Upper lobe of left lung (tissue), 6 donors: ENCODE data around the gene LSM11. TPM values are rescaled to one million over a fixed set of nuclear protein-coding genes. Genes with fewer than 3 reads are reported as not detected.

ENCODE experiments used
- ATAC-seq, 2 donors: fragments of 200-7000 bp; cut with Tn5 transposase; one replicate each; pipeline ENCODE4 v1.9.1; 2022; ENCODE audit warnings: mild to moderate bottlenecking in 2 of 2, moderate library complexity in 2 of 2; ENCODE audit not compliant: low FRiP score in 2 of 2
- DNase-seq, 2 donors: peaks; one replicate each; pipeline ENCODE4 v3.0.0-alpha.2; 2019 to 2020
- H3K27ac ChIP-seq, 4 donors: fragments of 200-600 bp; sonication (generic); one replicate each; pipeline ENCODE4 v1.5.1; 2016 to 2019
- H3K27me3 ChIP-seq, 4 donors: fragments of 200-600 bp; sonication (generic); one replicate each; pipeline ENCODE4 v1.5.1; 2017 to 2019
- H3K36me3 ChIP-seq, 4 donors: fragments of 200-600 bp; sonication (generic); one replicate each; pipeline ENCODE4 v1.5.1; 2016 to 2019
- H3K4me1 ChIP-seq, 4 donors: fragments of 200-600 bp; sonication (generic); one replicate each; pipeline ENCODE4 v1.5.1; 2018 to 2019
- H3K4me3 ChIP-seq, 4 donors: fragments of 200-600 bp; sonication (generic); one replicate each; pipeline ENCODE4 v1.5.1; 2017 to 2019; ENCODE audit warnings: mild to moderate bottlenecking in 2 of 4, moderate library complexity in 1 of 4
- H3K9me3 ChIP-seq, 4 donors: fragments of 200-600 bp; sonication (generic); one replicate each; pipeline ENCODE4 v1.5.1; 2018 to 2019
- EP300 ChIP-seq, 4 donors: sonication (generic); formaldehyde crosslinking; IDR thresholded peaks; one replicate each; pipeline ENCODE4 v1.5.1; 2017; ENCODE audit warnings: antibody characterized with exemption in 4 of 4, control low read depth in 2 of 4
- POLR2A ChIP-seq, 4 donors: fragments of 450-650 bp; IDR thresholded peaks; one replicate each; pipeline ENCODE4 v1.5.1; 2016 to 2017; ENCODE audit warnings: antibody characterized with exemption in 4 of 4, mild to moderate bottlenecking in 2 of 4
- POLR2AphosphoS5 ChIP-seq, 2 donors: sonication (generic); formaldehyde crosslinking; IDR thresholded peaks; one replicate each; pipeline ENCODE4 v1.5.1; 2017; ENCODE audit warnings: antibody characterized with exemption in 2 of 2
- WGBS, 2 donors: methylation state at CpG; one replicate each; pipeline ENCODE4 v1.1.5; 2017 to 2018; 5-methylcytosine and 5-hydroxymethylcytosine counted together
- total RNA-seq, 6 donors: library from RNA; depleted of rRNA in 4 of 6; stranded (reverse); fragments of >200 nt in 4 of 6; gene quantifications; one replicate each; pipeline versions ENCODE4 v1.1.0 to v1.2.1, GENCODE V29; 2016 to 2021
- TF ChIP-seq, protein P1 (sequence below), 6 experiments: fragments of 450-650 bp in 4 of 6; fragments of 200-600 bp in 2 of 6; sonication (generic) in 2 of 6; IDR thresholded peaks; one replicate each; pipeline ENCODE4 v1.5.1; 2016 to 2019; ENCODE audit warnings: antibody characterized with exemption in 6 of 6
- donor health status: DM: no; HTN: no; CAD: no; lungs with moderate emphysema.
- donor health status: DM: no; HTN: yes; CAD: no; lungs with severe emphysema.

LSM11 gene
- total RNA-seq, 6 donors from 2014 or later, result 0.78 to 4.1 (median 2.0) TPM

- TF ChIP-seq POLR2A (IDR thresholded peaks at IDR 0.05) (no peak), POLR2AphosphoS5 (IDR thresholded peaks at IDR 0.05) (no peak)
- TF ChIP-seq, protein P1, sequence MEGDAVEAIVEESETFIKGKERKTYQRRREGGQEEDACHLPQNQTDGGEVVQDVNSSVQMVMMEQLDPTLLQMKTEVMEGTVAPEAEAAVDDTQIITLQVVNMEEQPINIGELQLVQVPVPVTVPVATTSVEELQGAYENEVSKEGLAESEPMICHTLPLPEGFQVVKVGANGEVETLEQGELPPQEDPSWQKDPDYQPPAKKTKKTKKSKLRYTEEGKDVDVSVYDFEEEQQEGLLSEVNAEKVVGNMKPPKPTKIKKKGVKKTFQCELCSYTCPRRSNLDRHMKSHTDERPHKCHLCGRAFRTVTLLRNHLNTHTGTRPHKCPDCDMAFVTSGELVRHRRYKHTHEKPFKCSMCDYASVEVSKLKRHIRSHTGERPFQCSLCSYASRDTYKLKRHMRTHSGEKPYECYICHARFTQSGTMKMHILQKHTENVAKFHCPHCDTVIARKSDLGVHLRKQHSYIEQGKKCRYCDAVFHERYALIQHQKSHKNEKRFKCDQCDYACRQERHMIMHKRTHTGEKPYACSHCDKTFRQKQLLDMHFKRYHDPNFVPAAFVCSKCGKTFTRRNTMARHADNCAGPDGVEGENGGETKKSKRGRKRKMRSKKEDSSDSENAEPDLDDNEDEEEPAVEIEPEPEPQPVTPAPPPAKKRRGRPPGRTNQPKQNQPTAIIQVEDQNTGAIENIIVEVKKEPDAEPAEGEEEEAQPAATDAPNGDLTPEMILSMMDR (IDR thresholded peaks at IDR 0.05), result peak; percentile 52 to 74 (median 71)
- Histone ChIP-seq H3K4me1 (no peaks in the 10 kb centered on the region), H3K4me3 (no peak overlapping the region), H3K9me3 (no peaks in the 10 kb centered on the region), H3K36me3 (peaks cover 0 to 5% (median 2%) of the 10 kb centered on the region in 4 donors), H3K27me3 (no peaks in the 10 kb centered on the region), H3K27ac (no peak overlapping the region)
- peak in 1 of 2 donors; percentile 23 for DNase-seq
- peak in 1 of 2 donors; percentile 88 for ATAC-seq
- WGBS, 2 donors, result 33 to 34% methylated on average over 10 of the region's 10 CpGs
Observed at GRCh38 chr5:157761690-157762621, 18.4 kb downstream of the LSM11 start.

- Histone ChIP-seq H3K4me1 (no peaks in the 10 kb centered on the region), H3K27ac (no peak overlapping the region), H3K36me3 (peaks cover 0 to 4% (median under 1%) of the 10 kb centered on the region in 4 donors), H3K27me3 (no peaks in the 10 kb centered on the region), H3K9me3 (no peaks in the 10 kb centered on the region), H3K4me3 (no peak overlapping the region)
- no peak for TF ChIP-seq POLR2A (IDR thresholded peaks at IDR 0.05)
- no peak for TF ChIP-seq EP300 (IDR thresholded peaks at IDR 0.05)
- no peak for TF ChIP-seq POLR2AphosphoS5 (IDR thresholded peaks at IDR 0.05)
- TF ChIP-seq, protein P1 (IDR thresholded peaks at IDR 0.05), result no peak
- ATAC-seq, result no peak
- WGBS, 2 donors, result 89 to 97% methylated on average over 3 to 6 of the region's 6 CpGs
- DNase-seq, result no peak
Observed at GRCh38 chr5:157764531-157764930, 21.0 kb downstream of the LSM11 start.

DNA sequence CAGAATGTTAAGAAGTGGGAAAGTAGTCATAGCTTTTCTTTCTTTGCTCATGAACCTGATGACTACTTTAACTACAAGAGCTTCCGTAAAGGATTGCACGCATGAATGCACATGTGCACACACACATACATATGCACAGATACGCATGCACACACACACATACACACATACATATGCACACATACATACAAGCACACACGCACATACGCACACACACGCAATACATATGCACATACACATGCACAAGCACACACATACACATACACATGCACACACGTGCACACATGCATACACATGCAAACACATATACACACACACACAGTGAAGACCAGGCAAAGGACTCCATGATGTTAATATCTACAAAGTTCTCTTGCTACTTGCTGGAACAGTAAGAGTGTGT, 22.9 kb downstream of the LSM11 start:
- no peak for ATAC-seq
- no peak overlapping the region for H3K27ac ChIP-seq
- WGBS, 2 donors, result 95 to 97% methylated on average over 7 of the region's 7 CpGs
- H3K9me3 ChIP-seq, result no peaks in the 10 kb centered on the region
- TF ChIP-seq POLR2AphosphoS5 (IDR thresholded peaks at IDR 0.05), result no peak
- TF ChIP-seq, protein P1 (IDR thresholded peaks at IDR 0.05), result no peak
- no peak for TF ChIP-seq EP300 (IDR thresholded peaks at IDR 0.05)
- TF ChIP-seq POLR2A (IDR thresholded peaks at IDR 0.05), result no peak
- no peak for DNase-seq
- no peaks in the 10 kb centered on the region for H3K36me3 ChIP-seq
- no peak overlapping the region for H3K4me3 ChIP-seq
- no peaks in the 10 kb centered on the region for H3K4me1 ChIP-seq
- no peaks in the 10 kb centered on the region for H3K27me3 ChIP-seq

- DNase-seq (no peak), ATAC-seq (no peak)
- H3K27ac ChIP-seq, result no peak overlapping the region
- TF ChIP-seq EP300 (IDR thresholded peaks at IDR 0.05), result no peak
- TF ChIP-seq, protein P1 (IDR thresholded peaks at IDR 0.05), result no peak
- TF ChIP-seq POLR2A (IDR thresholded peaks at IDR 0.05), result no peak
- no peaks in the 10 kb centered on the region for H3K9me3 ChIP-seq
- no peaks in the 10 kb centered on the region for H3K27me3 ChIP-seq
- no peaks in the 10 kb centered on the region for H3K4me1 ChIP-seq
- H3K4me3 ChIP-seq, result no peak overlapping the region
- WGBS, 2 donors, result 76 to 92% methylated on average over 1 of the region's 1 CpG
- H3K36me3 ChIP-seq, result no peaks in the 10 kb centered on the region
Observed at GRCh38 chr5:157766902-157767301, 23.4 kb downstream of the LSM11 start.
